HCT116 (cell line): ENCODE data around the gene ARHGAP10. TPM values are rescaled to one million over a fixed set of nuclear protein-coding genes. Genes with fewer than 3 reads are reported as not detected.
A peak's percentile ranks its signal among the peaks of the same experiment; 100 is the strongest.

Experiments
- ATAC-seq: fragments of 200-7000 bp; cut with Tn5 transposase; 2 replicates; pipeline ENCODE4 v1.9.1; 2020; ENCODE audit warnings: mild to moderate bottlenecking, moderate library complexity
- BruUV-seq: library from RNA; stranded (reverse); fragments of 400-500 nt; replicated peaks from 2 replicates; lab custom pipeline; 2021; lab: Mats Ljungman, UMichigan
- CTCF ChIA-PET: fragments of 300-600 bp; sonication (Branson Sonifier 250); formaldehyde crosslinking; loops from one replicate; lab custom pipeline; 2021; ENCODE audit warnings: antibody characterized with exemption; lab: Charles Lee
- POLR2A ChIA-PET: fragments of 300-600, 350-600 bp; sonication (Branson Sonifier 250); formaldehyde crosslinking; loops from one replicate; lab custom pipeline; 2021; ENCODE audit warnings: antibody characterized with exemption; lab: Charles Lee
- RAD21 ChIA-PET, 2 experiments: fragments of 300-600 bp; sonication (Branson Sonifier 250); formaldehyde crosslinking; loops; one replicate each; lab custom pipeline; 2023; ENCODE audit warnings: low total read pairs in 2 of 2; ENCODE audit not compliant: uncharacterized antibody in 2 of 2, unreplicated experiment in 2 of 2, low non-redundant PET in 1 of 2; lab: Charles Lee
- DNase-seq: peaks from one replicate; pipeline ENCODE4 v3.0.0-alpha.2; 2010; ENCODE audit warnings: low read depth, low spot score
- H2AFZ ChIP-seq: fragments of 200-600 bp; shearing (Covaris generic), sonication (generic); 2 replicates; pipeline ENCODE4 v1.6.1; 2017; ENCODE audit warnings: low read depth, mixed run types, mixed read lengths, antibody characterized with exemption, low read length; ENCODE audit not compliant: poor library complexity, severe bottlenecking
- H3K27ac ChIP-seq: 2 replicates; pipeline ENCODE4 v1.5.1; 2012; ENCODE audit warnings: low read depth, low read length
- H3K27me3 ChIP-seq: fragments of 200-600 bp; sonication (generic); 2 replicates; pipeline ENCODE4 v1.6.1; 2016; ENCODE audit warnings: mixed run types, low read length, mixed read lengths; ENCODE audit not compliant: insufficient read depth
- H3K36me3 ChIP-seq, 2 experiments: fragments of 200-500 bp in 1 of 2; fragments of 200-600 bp in 1 of 2; sonication (Bioruptor generic) in 1 of 2; sonication (generic) in 1 of 2; 2 replicates each; pipeline versions ENCODE4 v1.5.1 to v1.6.1; 2014 to 2016; ENCODE audit warnings: low read length in 2 of 2, inconsistent platforms in 1 of 2, mixed read lengths in 1 of 2, mixed run types in 1 of 2; ENCODE audit not compliant: insufficient read depth in 2 of 2, control insufficient read depth in 1 of 2
- H3K4me1 ChIP-seq, 2 experiments: fragments of 200-600 bp in 1 of 2; sonication (generic) in 1 of 2; 2 replicates each; pipeline versions ENCODE4 v1.5.1 to v1.6.1; 2012 to 2017; ENCODE audit warnings: low read length in 2 of 2, inconsistent platforms in 1 of 2, mild to moderate bottlenecking in 1 of 2, mixed read lengths in 1 of 2, mixed run types in 1 of 2, moderate library complexity in 1 of 2; ENCODE audit not compliant: insufficient read depth in 2 of 2, control insufficient read depth in 1 of 2
- H3K4me2 ChIP-seq: fragments of 200-600 bp; sonication (generic); 2 replicates; pipeline ENCODE4 v1.6.1; 2017; ENCODE audit warnings: mixed run types, low read length, mixed read lengths
- H3K4me3 ChIP-seq, 2 experiments: fragments of 200-600 bp in 1 of 2; sonication (generic) in 1 of 2; replicated peaks in 1 of 2; 2 replicates each; pipeline ENCODE4 v1.5.1; 2011 to 2016; ENCODE audit warnings: low read length in 2 of 2, control low read depth in 1 of 2, low read depth in 1 of 2, mild to moderate bottlenecking in 1 of 2, mixed read lengths in 1 of 2, mixed run types in 1 of 2
- H3K79me2 ChIP-seq: fragments of 200-600 bp; sonication (generic); 2 replicates; pipeline ENCODE4 v1.6.1; 2017; ENCODE audit warnings: mild to moderate bottlenecking, mixed run types, low read length, moderate library complexity, mixed read lengths; ENCODE audit not compliant: insufficient read depth
- H3K9ac ChIP-seq: fragments of 200-600 bp; sonication (generic); 2 replicates; pipeline ENCODE4 v1.6.1; 2016; ENCODE audit warnings: low read length, mixed read lengths
- H3K9me2 ChIP-seq: fragments of 200-600 bp; sonication (generic), shearing (Covaris generic); 2 replicates; pipeline ENCODE4 v1.6.1; 2017; ENCODE audit warnings: mixed run types, mild to moderate bottlenecking, moderate library complexity; ENCODE audit not compliant: insufficient read depth
- H3K9me3 ChIP-seq, 2 experiments: fragments of 200-500 bp in 1 of 2; fragments of 200-600 bp in 1 of 2; sonication (Bioruptor generic) in 1 of 2; sonication (generic) in 1 of 2; 2 replicates each; pipeline ENCODE4 v1.6.1; 2014 to 2017; ENCODE audit warnings: low read length in 2 of 2, mixed read lengths in 2 of 2, inconsistent platforms in 1 of 2, low read depth in 1 of 2, mild to moderate bottlenecking in 1 of 2, mixed run types in 1 of 2, moderate library complexity in 1 of 2; ENCODE audit not compliant: control insufficient read depth in 1 of 2, insufficient read depth in 1 of 2
- H4K20me1 ChIP-seq: fragments of 200-600 bp; sonication (generic), shearing (Covaris generic); 2 replicates; pipeline ENCODE4 v1.6.1; 2017; ENCODE audit warnings: mixed run types, mild to moderate bottlenecking, moderate library complexity; ENCODE audit not compliant: insufficient read depth
- CBX3 ChIP-seq: IDR thresholded peaks from 2 replicates; pipeline ENCODE4 v1.6.1; 2012; ENCODE audit warnings: low read depth
- CEBPB ChIP-seq: IDR thresholded peaks from 2 replicates; pipeline ENCODE4 v1.6.1; 2012; ENCODE audit warnings: low read depth
- CTCF ChIP-seq, 3 experiments: fragments of 200-600 bp in 1 of 3; sonication (generic) in 1 of 3; IDR thresholded peaks in 2 of 3; conservative IDR thresholded peaks in 1 of 3; 2 replicates each; pipeline ENCODE4 v1.5.1; 2012 to 2017; ENCODE audit warnings: low read depth in 2 of 3, low read length in 2 of 3, antibody characterized with exemption in 1 of 3, borderline replicate concordance in 1 of 3, control low read depth in 1 of 3, mild to moderate bottlenecking in 1 of 3, mixed read lengths in 1 of 3, mixed run types in 1 of 3, moderate library complexity in 1 of 3; ENCODE audit not compliant: insufficient read depth in 1 of 3
- ELF1 ChIP-seq: IDR thresholded peaks from 2 replicates; pipeline ENCODE4 v1.6.1; 2012; ENCODE audit warnings: low read depth, borderline replicate concordance
- EZH2 ChIP-seq: fragments of 200-600 bp; sonication (generic); IDR thresholded peaks from 2 replicates; pipeline ENCODE4 v1.6.1; 2017; ENCODE audit warnings: antibody characterized with exemption, mixed run types
- FOSL1 ChIP-seq: IDR thresholded peaks from 2 replicates; pipeline ENCODE4 v1.6.1; 2012; ENCODE audit warnings: low read depth
- POLR2AphosphoS5 ChIP-seq: IDR thresholded peaks from 2 replicates; pipeline ENCODE4 v1.6.1; 2011; ENCODE audit warnings: mild to moderate bottlenecking, low read depth, low read length, moderate library complexity
- SIN3A ChIP-seq: IDR thresholded peaks from 2 replicates; pipeline ENCODE4 v1.6.1; 2012; ENCODE audit warnings: low read depth
- SP1 ChIP-seq: IDR thresholded peaks from 2 replicates; pipeline ENCODE4 v1.6.1; 2012; ENCODE audit warnings: low read depth
- SRF ChIP-seq: IDR thresholded peaks from 2 replicates; pipeline ENCODE4 v1.6.1; 2012; ENCODE audit warnings: low read depth
- TCF7L2 ChIP-seq: IDR thresholded peaks from 2 replicates; pipeline ENCODE4 v1.7.0; 2011; ENCODE audit warnings: borderline replicate concordance, inconsistent platforms; ENCODE audit not compliant: insufficient read depth, insufficient read length; ENCODE audit errors: extremely low read depth
- ZFX ChIP-seq: fragments of 450-650 bp; IDR thresholded peaks from 2 replicates; pipeline ENCODE4 v1.6.1; 2017
- ZNF274 ChIP-seq: fragments of 200-500 bp; sonication (Bioruptor generic); IDR thresholded peaks from 2 replicates; pipeline ENCODE4 v1.6.1; 2014; ENCODE audit warnings: mild to moderate bottlenecking, low read depth, low read length, inconsistent platforms
- intact Hi-C: fragments of 100-400 bp; cut with micrococcal nuclease; formaldehyde crosslinking; loops from 2 replicates; pipeline ENCODE4 v1.10.0; 2022
- total RNA-seq: library from RNA; stranded (reverse); gene quantifications from one replicate; pipeline ENCODE4 v1.2.1, GENCODE V29; 2021; ENCODE audit not compliant: unreplicated experiment

ARHGAP10 gene
- total RNA-seq, 1 experiment from 2014 or later: 24.7 TPM

- peak; percentile 52 for TF ChIP-seq CBX3
- TF ChIP-seq FOSL1: peak; percentile 45
Observed at GRCh38 chr4:147782087-147782781, 50.3 kb downstream of the ARHGAP10 start (continued).

DNA sequence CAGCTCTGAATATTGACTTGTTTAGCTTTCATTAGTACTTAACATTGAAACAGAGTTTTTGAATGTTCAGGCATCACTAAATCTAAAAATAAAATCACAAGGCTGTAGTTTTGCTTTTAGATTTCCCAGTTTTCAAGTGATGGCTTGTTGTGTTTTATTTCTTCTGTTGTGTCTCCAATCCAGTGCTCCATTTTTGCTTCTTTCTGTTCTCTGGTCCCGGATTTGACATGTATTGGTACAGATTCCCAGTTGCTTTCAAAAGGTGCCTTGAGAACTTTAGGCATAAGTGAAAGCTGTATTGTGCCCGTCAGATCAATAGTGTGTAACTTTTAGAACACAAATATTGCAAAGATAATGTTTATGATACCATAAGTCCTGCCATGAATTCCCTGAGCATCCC, 53.2 kb downstream of the ARHGAP10 start:
- intact Hi-C loops: no loop called here
- H3K4me2 ChIP-seq: no peak overlapping the region
- no peak overlapping the region for H3K4me3 ChIP-seq
- H3K27ac ChIP-seq: no peak overlapping the region
- CTCF ChIA-PET: interaction anchor here (0.6 to 2.3 kb wide), 2 partner anchors 81 kb away, joined by 5 to 10 read pairs; no protein-coding TSS in a partner anchor
- no peak overlapping the region for H2AFZ ChIP-seq
- no TSS peak for BruUV-seq
- no peak overlapping the region for H3K9ac ChIP-seq
- TF ChIP-seq SIN3A: no peak
- no peak for TF ChIP-seq ELF1
- RAD21 ChIA-PET: no interaction called here
- H3K9me2 ChIP-seq: no peaks in the 10 kb centered on the region
- H4K20me1 ChIP-seq: peaks cover 7% of the 10 kb centered on the region; the same call in 1 of the 2 replicates
- no peak for ATAC-seq
- H3K27me3 ChIP-seq: no peaks in the 10 kb centered on the region
- H3K79me2 ChIP-seq: peaks cover 62% of the 10 kb centered on the region
- POLR2A ChIA-PET: no interaction called here
- peaks cover 29 to 64% of the 10 kb centered on the region in 2 experiments for H3K4me1 ChIP-seq
- H3K9me3 ChIP-seq: no peaks in the 10 kb centered on the region
- no peak for DNase-seq
- H3K36me3 ChIP-seq: no peaks in the 10 kb centered on the region

DNA sequence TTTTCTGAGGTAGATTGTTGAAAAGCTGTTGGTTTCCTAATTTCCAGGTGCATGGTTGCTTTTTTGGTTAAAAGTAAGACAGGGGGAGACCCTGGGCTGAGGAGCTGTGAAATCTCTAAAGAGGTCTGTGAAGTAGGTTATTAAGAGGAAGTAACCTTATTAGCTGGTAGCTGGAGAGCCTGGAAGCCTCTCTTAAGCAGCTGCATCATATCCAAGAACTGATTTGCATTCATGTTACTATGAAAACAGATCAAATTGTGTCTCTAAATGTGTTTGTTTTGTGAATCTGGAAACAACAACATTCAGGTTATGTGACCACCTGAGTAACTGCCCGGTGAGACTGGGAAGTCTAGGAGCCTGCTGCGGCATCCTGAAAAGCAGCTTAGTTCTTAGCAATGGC, 54.1 kb downstream of the ARHGAP10 start:
- no peak overlapping the region for H3K4me3 ChIP-seq
- ATAC-seq: no peak
- H3K27me3 ChIP-seq: no peaks in the 10 kb centered on the region
- RAD21 ChIA-PET: no interaction called here
- no peak overlapping the region for H3K4me2 ChIP-seq
- no TSS peak for BruUV-seq
- peaks cover 36 to 61% of the 10 kb centered on the region in 2 experiments for H3K4me1 ChIP-seq
- POLR2A ChIA-PET: no interaction called here
- H2AFZ ChIP-seq: no peak overlapping the region
- intact Hi-C loops: no loop called here
- peaks cover 7% of the 10 kb centered on the region; the same call in 1 of the 2 replicates for H4K20me1 ChIP-seq
- TF ChIP-seq POLR2AphosphoS5 (no peak), TCF7L2 (no peak), ZNF274 (no peak), CTCF (IDR thresholded peaks at IDR 0.05 in 2 of 3, conservative IDR thresholded peaks at IDR 0.05 in 1 of 3; ENCODE audit: borderline replicate concordance in 1 of 3, insufficient read depth in 1 of 3, low read depth in 2 of 3, low read length in 2 of 3) (no peak), ZFX (no peak), EZH2 (no peak), SP1 (no peak), CEBPB (no peak), SRF (no peak)
- H3K36me3 ChIP-seq: no peaks in the 10 kb centered on the region
- no peak overlapping the region for H3K9ac ChIP-seq
- H3K27ac ChIP-seq: no peak overlapping the region
- no peaks in the 10 kb centered on the region for H3K9me2 ChIP-seq
- H3K79me2 ChIP-seq: peaks cover 55% of the 10 kb centered on the region
- no peak for DNase-seq
- CTCF ChIA-PET: interaction anchor here (0.6 to 2.3 kb wide), 2 partner anchors 80 to 101 kb away, joined by 3 to 10 read pairs; no protein-coding TSS in a partner anchor
- H3K9me3 ChIP-seq: no peaks in the 10 kb centered on the region
